Uterus (tissue), 2 donors: Measurements from ENCODE around the gene PITRM1.

ENCODE experiments used
- CTCF ChIP-seq, 4 experiments: fragments of 200-600 bp in 2 of 4; fragments of 450-650 bp in 2 of 4; sonication (generic) in 2 of 4; IDR thresholded peaks; one replicate each; pipeline ENCODE4 v1.5.1; 2016 to 2019; ENCODE audit warnings: antibody characterized with exemption in 4 of 4, mild to moderate bottlenecking in 2 of 4, moderate library complexity in 1 of 4
- POLR2A ChIP-seq, 2 donors: fragments of 450-650 bp; IDR thresholded peaks; one replicate each; pipeline ENCODE4 v1.6.1; 2016; ENCODE audit warnings: antibody characterized with exemption in 2 of 2, mild to moderate bottlenecking in 1 of 2, moderate library complexity in 1 of 2

GRCh38 chr10:3136336-3136735 is 36.2 kb downstream of the PITRM1 start:
- TF ChIP-seq CTCF (IDR thresholded peaks at IDR 0.05), result no peak
- TF ChIP-seq POLR2A (IDR thresholded peaks at IDR 0.05), result no peak
